ENCODE data around the gene LMF1.

The LMF1 gene

DNA sequence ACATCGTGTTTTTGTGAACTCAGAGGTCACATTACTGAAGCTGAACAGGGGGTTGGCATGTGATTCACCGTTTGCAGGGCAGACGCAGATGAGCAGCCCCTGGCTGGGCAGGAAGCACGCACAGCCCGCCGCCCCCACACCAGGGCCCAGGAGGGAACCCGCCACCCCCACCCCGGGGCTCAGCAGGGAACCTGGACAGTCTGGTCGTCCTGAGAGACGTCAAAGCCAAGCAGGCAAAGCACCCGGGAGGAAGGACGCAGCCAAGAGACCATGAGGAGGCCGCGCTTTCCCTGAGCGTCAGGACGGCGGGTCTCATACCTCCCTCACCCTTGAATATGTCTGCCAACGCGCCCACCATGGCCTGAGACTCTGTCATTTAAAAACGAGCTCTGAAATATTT is 60.6 kb downstream of the LMF1 start:
- ATAC-seq = no peak

DNA sequence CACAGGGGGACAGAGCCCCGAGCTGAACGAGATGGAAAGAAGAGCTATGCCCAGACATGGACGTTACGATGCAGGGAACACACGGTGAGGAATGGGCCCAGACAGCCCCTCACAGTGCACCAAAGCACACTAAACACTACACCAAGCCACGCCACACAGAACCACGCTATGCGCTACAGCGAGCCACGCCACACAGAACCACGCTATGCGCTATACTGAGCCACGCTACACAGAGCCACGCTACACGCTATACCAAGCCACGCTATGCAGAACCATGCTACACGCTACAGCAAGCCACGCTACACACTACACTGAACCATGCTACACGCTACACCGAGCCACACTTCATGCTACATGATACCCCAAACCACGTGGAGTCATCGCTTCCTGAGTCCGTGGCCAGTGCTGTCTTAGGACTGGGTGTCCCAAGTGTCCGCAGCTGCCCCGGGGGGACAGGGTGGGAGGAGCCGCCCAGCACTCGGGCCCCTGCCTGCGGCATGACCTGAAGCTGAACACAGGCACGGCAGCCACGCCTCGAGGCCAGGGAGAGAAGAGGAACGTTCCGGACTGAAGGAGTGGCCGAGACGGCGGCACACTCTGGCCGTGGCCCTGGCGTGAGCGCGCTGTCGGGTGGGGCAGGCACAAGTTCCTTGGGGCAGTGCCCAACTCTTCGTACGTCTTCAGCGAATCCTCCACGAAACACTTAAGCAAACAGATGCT is 61.3 kb downstream of the LMF1 start:
- ATAC-seq = no peak

DNA sequence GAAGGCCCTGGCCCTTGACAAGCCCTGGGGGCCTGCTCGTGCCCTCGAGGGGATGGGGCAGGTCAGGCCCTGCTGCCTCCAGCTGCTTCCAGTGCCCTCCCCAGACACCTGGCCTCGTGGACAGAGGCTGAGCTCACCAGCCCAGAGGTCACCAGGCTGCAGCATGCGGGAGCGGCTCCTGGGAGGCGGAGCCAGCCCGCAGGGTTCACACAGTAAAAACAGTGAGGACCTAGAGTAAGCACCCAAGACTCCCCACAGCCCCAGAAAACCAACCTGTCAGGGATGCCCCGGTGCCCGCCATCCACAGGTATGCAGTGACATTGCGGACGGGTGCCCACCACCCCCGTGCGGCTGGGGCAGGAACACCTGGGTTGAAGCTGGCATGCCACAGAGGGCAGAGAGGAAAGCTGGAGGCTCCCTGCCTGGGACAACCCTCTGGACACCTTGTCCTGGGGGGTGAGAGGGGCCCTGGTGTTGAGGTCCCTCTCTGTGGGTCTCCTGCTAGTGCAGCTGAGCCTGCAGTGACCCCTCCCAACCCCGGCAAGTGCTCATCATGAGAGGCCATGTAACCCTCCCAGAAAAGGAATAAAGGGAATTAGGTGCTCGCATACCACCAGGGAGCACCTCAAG is 62.1 kb downstream of the LMF1 start:
- no peak for ATAC-seq

DNA sequence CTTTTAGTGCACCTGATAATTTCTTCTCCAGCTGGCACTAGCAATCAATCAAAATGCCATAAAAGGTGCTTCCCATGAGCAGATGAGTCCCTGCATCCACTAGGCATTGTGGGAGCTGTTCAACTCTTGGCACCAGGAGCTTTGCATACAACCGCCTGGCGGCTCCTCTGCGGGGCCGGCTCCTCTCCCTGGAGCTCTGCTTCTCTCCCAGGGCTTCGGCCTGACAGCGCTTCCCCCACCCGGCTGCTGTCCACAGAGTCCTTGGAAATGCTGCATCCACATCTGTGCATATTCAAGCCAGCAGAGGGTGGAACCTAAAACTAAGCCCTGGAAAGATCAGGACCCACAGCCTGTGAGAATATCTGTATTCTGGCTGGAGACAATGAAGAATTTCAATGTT is 62.9 kb downstream of the LMF1 start:
- no peak for ATAC-seq

DNA sequence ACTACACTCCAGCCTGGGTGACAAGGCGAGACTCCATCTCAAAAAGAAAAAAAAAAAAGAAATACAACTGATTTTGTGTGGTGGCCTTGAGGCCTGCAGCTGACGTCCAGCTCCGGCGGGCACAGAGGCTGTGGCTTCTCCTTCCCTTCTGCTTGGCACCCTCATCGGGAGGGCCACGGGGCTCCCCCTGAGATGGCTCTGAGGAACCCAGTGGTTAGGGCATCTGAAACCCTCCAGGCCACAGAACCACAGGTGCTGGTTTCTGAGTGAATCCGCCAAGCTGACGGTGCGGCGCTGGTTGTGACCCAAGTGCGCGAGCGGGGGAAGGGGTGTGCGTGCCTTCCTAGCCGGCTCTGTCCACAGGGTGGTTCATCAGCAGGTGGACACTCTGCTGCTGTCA is 63.4 kb downstream of the LMF1 start:
- no peak for ATAC-seq

DNA sequence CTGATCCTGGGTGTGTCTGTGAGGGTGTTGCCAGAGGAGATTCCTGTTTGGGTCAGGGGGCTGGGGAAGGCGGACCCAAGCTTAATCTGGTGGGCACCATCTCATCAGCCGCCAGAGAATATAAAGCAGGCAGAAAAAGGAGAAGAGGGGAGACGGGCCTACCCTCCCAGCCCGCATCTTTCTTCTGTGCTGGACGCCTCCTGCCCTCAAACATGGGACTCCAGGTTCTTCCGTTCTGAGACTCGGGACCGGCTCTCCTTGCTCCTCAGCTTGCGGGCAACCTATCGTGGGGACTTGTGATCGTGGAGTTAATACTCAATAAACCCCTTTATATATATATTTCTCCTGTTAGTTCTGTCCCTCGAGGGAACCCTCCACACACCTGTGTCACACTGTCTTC is 64.5 kb downstream of the LMF1 start:
- ATAC-seq = no peak

DNA sequence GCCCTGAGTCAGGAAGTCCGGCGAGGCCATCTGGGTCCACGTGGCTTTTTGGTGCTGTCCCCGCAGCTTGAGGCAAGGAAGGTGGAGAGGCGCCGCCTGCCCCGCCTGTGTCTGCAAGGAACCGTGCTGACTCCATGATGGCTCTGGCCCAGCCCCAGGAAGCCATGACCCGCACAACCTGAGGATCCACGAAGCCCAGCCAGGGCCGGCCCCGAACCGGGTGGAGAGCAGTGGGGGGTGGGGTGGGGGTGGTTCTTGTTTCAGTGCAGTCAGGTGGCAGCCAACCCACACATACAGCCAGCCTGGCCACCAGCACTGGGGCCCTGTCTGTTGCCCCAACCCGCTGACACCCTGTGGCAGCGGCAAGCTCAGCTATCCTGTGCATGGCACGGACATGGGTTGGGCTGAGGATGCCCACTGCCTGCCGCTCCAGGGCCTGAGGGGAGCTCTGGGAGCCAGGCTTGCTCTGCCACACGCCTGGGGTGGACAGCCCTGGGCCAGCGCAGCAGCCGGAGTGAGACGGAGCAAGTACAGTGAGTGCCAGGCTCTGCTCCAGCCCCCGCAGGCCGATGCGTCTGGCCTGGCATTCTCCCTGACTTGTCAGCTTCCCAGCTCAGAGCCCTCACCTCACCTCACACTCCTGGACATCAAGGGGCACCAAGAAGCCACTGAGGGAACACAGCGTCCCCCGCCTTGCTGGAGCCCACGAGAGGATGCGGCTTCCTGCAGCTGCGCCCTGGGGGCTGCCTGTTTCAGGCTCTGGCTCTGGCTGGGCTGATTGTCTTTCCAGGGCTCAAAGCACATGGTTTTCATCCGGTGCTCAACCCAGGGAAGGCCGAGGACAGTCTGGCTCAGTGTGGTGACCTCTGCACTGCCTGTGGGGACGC is 68.8 kb downstream of the LMF1 start:
- ATAC-seq = no peak

DNA sequence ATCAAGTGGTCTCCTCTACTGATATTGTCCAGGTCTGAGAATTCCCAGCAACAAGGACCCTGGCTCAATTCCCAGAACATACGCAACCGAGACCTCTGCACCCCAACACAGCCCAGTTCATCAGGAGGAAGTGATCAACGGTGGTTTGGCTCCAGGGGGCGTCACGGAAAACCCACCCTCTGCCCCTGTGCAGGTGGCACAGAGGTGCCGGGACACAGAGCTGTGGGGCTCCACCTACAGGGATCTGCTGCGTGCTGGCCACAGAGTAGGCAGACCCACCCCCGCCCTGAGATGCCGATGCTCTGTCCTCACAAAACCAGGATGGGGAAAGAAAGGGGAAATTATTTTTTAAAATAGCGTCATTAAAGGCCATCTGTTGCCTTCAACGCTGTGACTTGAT is 69.6 kb downstream of the LMF1 start:
- ATAC-seq = no peak

DNA sequence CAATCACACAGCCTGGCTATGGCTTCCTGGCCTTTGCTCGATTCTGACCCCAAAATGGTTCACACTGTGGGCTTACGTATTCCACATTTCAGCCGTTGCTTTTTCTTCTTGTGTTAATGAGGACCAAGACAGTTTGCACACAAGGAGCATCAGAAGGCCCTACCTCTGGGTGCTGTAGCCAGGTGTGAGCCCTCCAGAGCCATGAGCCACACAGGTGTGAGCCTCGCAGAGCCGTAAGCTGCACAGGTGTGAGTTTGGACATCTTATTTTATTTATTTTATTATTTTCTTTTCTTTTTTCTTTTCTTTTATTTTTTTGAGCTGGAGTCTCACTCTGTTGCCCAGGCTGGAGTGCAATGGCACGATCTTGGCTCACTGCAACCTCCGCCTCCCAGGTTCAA is 70.6 kb downstream of the LMF1 start:
- ATAC-seq = no peak

DNA sequence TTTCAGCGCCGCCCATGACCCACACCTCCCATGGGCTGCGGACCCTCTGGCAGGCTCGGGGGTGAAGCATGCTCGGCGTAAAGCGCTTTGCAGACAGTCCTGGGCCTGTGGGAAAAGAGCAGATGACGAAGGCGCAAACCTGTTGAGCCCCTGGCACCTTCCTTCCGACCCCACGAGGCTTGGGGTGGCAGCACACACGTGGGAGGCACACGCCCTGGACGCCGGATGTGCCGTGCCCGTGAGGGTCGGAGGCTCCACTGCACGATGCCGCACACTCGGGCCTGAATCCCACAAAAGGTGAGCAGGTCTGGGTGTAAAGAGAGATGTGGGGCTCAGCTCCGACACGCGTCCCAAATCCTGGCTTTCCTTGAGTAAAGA is 71.1 kb downstream of the LMF1 start:
- no peak for ATAC-seq

DNA sequence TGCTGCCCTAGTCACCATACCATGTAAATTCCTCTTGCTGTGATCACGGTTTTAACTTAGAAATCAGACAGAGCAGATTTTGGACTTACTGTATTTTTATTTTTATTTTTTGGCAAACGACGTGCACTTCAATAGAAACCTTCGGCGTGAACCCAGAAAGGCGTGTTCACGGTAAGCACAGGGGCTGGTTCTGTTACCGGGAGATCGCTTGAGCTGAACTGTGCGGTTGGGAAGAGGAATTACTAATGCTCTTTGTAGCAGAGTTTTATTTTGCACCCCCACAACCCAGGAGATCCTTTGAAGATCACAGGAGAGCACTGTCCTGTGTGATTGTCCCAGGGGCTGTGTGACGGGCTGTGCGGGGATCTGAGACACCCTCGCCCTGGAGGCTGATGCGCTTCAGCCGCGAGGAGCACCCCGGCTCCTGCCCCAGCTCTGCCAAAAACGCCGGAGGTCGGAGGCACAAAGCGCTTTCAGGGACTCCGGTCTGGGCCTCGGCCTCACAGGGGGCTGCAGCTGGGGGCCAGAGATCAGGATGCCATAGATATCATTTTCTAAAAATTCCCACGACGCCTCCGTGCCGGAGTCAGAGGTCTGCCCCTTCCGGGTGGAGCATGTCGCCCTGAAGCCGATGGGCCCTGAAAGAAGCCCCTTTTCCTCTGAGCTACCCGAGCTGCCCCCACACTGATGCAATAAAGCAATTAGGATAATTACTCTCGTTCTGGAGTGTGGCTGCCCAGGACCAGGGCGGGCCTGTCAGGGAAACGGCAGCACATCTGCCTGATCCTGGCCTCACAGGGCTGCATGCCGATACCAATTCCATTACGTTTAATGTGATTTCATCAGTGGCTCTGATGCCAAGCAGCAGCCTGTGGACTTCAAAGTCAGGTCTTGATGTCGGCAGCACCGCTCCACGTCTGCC is 71.8 kb downstream of the LMF1 start:
- ATAC-seq = no peak

DNA sequence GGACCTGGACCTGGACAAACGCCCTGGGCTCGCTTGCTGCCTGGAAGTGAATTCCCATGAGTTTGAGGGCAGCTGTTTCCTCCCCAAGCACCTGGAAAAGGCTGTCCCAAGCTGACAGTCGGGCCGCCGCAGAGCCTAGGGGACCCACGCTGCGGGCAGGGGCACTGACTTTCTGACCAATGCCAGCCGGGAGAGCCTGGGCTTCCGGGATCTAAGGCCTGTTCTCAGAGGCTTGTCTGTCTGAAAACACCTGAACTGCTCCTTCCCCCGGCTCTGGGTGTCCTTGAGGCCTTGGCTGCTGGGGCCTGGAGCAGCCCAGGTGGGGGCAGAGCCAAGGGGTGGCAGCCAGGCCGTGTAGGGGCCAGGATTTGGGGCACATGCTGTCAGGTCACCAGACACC is 72.6 kb downstream of the LMF1 start:
- no peak for ATAC-seq

DNA sequence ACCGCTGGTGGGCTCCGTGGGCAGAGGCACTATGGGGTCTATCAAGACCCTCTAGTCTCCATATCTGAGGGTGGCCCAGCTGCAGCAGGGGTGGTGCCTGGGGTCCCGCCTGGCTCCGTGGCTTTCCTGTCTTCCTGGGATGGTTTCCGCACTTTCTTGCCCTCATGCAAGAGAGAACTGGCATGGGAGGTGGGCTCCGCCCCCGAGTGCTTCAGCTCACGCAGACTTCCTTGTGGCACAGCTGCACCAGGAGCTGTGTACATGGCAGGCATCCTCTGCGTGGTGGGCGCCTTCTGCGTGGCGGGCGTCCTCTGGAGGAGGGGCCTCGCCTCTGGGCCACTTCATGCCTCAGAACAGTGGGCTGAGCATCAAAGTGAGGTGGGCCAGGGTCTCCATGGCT is 73.1 kb downstream of the LMF1 start:
- no peak for ATAC-seq

DNA sequence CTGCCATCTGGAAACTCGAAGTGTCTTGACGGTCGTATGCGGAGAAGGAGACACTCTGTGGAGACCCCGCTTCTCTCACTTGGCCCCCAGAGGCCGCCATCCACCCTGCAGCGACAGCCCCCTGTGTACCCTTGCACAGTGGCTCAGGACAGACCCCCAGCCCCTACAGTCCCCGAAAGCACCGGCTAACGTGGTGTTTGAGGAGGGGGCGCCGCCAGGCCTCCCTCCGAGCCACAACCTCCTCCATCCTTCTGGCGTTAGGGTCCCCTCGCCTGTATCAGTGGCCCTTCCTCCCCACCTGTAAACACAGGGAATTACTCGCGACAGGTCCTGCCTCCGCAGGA is 73.6 kb downstream of the LMF1 start:
- no peak for ATAC-seq

DNA sequence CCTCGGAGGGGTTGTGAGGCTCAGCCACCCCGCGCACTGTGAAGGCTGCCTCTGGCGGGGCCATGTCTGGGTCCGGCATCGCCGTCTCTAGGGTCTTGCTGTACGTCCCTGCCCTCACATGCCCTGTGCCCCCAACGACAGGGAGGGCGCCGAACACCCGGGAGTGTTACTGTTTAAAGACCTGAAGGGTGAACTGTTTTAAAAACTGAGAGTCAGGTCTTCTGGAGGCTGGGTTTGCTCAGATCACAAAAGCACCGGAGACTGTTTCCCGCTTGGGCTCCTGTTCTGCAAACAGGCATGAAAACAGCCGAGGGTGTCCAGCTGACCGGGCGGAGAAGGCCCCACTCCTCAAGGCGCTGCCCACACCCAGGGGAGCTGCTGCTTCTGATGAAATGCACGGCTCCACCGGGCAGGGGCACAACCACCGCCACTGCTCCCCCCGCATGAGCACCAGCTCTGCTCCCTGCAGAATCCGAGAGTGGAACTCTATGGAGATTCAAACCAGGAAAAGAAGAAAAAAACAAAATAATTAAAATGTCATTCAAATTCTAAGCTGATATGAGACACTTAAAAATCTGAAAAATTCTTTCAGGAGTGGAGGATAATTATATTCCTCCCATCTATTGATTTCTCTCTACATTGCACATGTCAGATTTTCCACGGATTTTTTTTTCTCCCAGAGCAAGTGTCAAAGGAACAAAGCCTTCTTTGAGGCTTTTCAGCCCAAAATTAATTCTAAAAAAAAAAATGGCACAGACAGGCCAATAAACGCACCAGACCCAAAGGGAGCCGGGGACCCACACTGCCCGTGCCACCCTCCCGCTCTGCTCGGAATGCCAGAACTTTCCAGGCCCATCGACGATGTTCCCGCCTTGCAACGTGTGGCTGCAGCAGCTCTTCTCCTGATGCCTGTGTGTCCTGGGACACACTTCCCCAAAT is 74.3 kb downstream of the LMF1 start:
- ATAC-seq = no peak

DNA sequence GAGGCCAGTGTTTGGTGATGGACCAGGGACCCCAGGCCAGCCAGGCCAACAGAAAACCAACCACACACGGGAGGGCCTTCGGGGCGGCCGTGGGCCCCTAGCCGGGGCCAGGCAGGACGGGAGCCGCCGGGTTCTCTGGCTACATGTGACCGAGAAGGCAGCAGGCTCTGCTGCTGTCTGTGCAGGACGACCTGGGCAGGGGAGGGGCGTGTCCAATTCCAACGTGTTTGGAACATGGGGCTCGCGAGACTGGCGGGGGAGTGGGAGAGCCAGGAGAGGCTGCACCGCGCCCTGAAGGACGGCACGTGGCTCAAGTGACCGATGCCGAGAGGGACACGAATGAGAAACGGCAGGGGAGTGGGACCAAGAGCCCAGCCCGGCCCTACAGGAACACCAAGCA is 75.4 kb downstream of the LMF1 start:
- no peak for ATAC-seq

DNA sequence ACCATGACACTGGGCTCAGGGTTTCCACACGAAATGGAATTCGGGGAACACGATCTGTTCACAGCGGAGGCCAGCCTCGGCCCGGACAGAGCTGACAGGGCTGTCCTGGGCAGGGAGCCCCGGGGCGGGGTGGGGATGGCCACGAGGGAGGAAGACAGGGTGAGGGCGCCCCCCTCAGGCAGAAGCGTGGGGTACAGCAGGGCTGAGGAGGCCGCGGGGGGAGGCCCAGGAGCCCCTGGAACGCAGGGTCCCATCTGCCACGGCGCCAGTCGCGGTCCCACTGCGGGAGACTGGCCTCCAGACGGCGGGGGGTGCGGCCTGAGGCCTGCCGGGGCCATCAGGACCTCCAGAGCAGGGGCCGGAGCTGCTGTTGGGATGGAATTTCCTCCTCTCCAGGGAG is 75.9 kb downstream of the LMF1 start:
- no peak for ATAC-seq

DNA sequence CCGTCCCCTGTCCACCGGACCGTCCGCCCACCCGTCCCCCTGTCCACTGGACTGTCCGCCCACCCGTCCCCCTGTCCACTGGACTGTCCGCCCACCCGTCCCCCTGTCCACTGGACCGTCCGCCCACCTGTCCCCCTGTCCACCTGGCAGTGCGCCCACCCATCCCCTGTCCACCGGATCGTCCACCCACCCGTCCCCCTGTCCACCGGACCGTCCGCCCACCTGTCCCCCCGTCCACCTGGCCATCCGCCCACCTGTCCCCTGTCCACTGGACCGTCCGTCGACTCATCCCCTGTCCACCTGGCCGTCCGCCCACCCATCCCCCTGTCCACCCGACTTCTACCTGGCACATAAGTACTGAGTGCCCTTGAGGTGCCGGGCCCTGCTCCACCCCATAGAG is 76.6 kb downstream of the LMF1 start:
- ATAC-seq = no peak

DNA sequence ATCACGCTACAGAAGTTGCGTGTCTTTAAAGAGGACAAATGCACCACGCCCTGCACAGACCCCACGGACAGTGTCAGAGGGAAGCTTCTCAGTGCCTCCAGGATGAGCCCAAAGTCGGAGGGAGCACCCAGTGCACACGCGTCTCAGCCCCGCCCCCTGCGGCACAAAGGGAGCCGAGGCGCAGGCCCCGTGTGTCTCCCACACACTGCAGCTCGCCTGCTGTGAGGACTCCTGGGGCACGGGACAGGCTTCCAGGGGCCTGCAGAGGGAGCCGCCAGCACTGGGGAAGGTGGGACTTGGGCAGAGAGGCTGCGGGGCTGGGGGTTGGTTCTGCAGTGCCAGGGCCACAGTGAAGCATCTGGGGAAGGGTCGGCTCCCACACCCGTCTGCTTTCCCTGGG is 77.4 kb downstream of the LMF1 start:
- no peak for ATAC-seq

DNA sequence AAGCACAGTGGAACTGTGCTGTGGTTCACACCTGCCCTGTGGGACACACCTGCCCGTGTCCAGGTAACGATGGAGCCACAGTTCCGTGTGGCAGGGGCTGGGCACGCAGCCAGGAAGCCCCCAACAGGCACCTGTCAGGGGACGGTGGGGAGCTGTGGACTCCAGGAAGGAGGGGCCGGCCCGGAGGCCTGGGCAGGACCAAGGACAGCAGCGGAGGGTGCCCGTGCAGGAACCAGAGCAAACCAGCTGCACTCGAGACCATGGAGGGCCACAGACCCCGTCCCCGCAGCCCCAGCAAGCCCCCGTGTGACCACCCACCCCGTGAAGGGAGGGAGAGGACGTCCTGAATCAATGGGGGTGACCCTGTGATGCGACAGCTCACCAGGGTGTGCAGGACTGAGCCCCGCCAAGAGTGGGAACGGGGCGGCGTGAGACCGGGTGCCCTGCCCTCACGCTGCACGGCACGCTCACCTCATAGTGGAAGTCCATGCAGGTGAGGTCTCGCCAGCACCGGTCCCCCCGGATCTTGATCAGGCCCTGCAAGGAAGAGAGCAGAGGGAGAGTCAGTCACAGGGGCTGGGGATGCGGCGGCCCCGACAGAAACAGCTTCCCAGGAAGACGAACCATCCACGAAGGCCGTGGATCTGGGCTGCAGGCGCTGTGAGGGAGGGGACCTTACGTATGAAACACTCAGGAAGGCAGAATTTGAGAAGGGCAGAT is 78.1 kb downstream of the LMF1 start:
- ATAC-seq = no peak

DNA sequence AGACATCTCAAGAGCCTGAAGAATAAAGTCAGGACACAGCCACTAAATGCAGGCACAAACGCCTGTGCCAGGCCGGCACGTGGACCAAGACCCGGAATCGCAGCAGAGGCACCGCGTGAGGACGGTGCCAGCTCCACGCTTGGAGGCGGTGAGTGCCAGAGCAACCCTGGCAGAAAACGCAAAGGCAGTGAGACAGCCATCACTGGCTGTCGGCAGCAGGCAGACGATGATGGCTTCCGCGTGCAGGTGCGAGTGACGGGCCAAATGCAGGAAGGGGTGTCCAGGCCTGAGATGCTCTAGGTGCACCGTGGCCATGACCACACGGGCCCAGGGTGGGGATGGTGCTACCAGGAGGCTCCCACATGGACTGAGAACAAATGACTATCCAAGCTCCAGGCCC is 78.8 kb downstream of the LMF1 start:
- ATAC-seq = no peak

All from activated CD4-positive, CD25-positive, alpha-beta regulatory T cell treated with anti-CD3 and anti-CD28 coated beads, Interleukin-2, amount 50 U/mL, for 24 hours (primary cell).